T-helper 1 cell treated with Interleukin-12 subunit alpha and Interleukin-12 subunit beta and Interleukin-4 antibody, amounts not matched to agents 30 μg/mL and 1 μg/mL, for 36 hours (primary cell): ENCODE data around the gene MEF2D.
A peak's percentile ranks its signal among the peaks of the same experiment; 100 is the strongest.

ENCODE experiments used
- H3K27ac Mint-ChIP-seq: one replicate; pipeline ENCODE4 v1.8.0; 2021; ENCODE audit warnings: mild to moderate bottlenecking, mixed read lengths
- H3K27me3 Mint-ChIP-seq: one replicate; pipeline ENCODE4 v1.8.0; 2021; ENCODE audit warnings: low read depth, mixed read lengths
- H3K36me3 Mint-ChIP-seq: one replicate; pipeline ENCODE4 v1.8.0; 2021; ENCODE audit warnings: low read depth, mixed read lengths
- H3K4me1 Mint-ChIP-seq: one replicate; pipeline ENCODE4 v1.8.0; 2021; ENCODE audit warnings: low read depth, mixed read lengths
- H3K4me3 Mint-ChIP-seq: one replicate; pipeline ENCODE4 v1.8.0; 2021; ENCODE audit warnings: mild to moderate bottlenecking, moderate library complexity, mixed read lengths
- H3K9me3 Mint-ChIP-seq: one replicate; pipeline ENCODE4 v1.8.0; 2021; ENCODE audit warnings: mixed read lengths

MEF2D gene

DNA sequence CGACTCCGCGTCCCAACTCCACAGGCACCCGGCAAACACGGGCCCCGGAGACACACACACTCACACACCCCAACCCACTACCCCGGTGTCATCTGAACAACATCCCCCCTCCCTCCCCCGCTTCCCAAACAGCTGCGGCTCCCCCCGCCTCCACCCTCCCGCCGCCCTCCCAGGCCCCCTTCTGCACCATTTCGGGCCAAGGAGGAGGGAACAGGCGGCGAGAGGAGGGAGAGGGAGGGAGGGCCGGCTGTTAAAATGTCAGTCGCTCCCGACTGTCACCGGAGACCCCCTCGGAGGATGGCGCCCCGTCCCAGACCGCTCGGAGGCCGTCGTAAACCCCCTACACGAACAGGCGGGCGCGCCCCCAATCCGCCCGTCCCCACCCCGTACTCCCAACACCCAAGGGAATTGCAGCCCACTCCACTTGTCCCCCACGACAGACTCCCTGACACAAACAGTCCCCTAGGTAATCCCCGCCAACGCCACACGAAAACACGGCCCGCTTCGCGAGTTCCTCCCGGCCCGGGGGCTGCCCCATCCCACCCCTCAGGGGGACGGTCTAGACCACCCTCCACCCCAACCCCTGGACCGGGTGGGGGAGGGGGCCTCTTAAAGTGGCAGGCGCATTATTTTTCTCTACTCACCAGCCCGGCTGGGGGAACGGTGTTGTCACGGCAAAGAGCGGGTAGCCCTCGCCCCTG is 583 bp downstream of the MEF2D start:
- Mint-ChIP-seq H3K27ac (peak overlapping the region; percentile 73), H3K4me1 (peaks cover 68% of the 10 kb centered on the region), H3K4me3 (peak overlapping the region; percentile 91), H3K36me3 (peaks cover 24% of the 10 kb centered on the region), H3K27me3 (no peaks in the 10 kb centered on the region), H3K9me3 (no peaks in the 10 kb centered on the region)

DNA sequence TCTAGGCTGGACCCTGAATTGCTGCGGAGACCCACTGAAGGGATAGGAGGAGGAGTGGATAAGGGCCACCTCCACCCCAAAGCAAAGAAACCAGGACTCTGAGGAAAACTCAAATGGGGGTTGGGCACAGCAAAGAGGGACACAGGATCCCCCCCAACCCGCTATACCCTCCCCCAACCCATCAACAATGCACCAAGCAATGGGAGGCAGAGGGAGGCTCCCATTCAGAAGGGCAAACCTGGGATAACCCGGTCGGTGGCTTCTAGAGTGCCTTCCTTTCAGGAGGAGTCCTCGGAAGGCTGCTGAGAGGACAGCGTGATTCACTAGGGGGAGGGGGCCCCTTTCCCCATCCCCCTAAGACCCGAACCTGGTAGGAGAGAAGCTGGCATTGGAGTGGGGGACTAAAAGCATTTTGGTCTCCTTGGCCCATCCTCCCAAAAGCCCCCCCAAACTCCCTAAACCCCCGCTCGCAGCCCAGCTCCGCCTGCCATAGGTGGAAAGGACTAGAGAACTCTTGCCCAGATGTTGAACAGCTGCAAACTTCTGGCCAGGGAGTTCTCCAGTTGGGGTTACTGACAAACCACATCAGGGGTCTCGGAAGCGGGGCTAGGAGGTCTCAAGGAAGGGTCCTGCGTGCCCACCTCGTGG is 1.3 kb downstream of the MEF2D start:
- peaks cover 66% of the 10 kb centered on the region for H3K4me1 Mint-ChIP-seq
- H3K27me3 Mint-ChIP-seq, result no peaks in the 10 kb centered on the region
- H3K27ac Mint-ChIP-seq, result peak overlapping the region; percentile 20
- peak overlapping the region; percentile 83 for H3K4me3 Mint-ChIP-seq
- H3K9me3 Mint-ChIP-seq, result no peaks in the 10 kb centered on the region
- H3K36me3 Mint-ChIP-seq, result peaks cover 25% of the 10 kb centered on the region

DNA sequence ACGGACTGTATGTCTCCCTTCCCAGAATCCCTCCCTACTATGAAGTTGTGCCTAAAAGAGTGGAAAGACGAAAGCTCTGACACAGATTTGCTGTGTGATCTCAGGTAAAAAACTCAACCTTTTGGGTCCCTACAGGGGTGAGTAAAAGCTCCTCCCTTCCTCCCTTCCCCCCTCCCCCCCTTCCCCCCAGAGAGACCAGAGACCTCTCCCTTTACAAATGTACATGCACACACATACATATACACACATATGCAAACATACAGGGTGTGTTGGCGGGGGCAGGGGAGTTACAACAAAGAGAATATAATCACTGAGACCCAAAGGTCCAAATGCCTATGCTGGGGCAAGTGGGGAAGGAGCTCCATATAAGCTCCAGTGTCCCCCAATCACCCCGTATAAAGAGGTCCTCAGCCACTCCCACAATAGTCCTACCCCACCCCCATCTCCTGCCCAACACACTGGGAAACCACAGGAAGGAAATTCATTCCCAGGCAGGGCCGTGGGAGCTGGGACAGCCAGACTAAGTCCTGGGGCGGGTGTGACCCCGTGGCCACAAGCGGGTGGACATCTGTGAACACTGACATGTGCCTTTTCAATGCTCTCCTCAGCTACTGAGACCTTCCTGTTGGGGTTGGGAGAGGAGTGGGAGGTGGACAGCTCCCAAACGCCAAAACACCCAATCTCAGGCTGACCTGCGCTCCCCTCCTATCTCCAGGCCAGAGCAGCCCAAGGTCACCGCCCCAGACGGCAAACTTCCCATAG is 2.0 kb downstream of the MEF2D start:
- Mint-ChIP-seq H3K36me3 (peaks cover 25% of the 10 kb centered on the region), H3K4me1 (peaks cover 66% of the 10 kb centered on the region), H3K27ac (peak overlapping the region; percentile 52), H3K4me3 (peak overlapping the region; percentile 83), H3K9me3 (no peaks in the 10 kb centered on the region), H3K27me3 (no peaks in the 10 kb centered on the region)

DNA sequence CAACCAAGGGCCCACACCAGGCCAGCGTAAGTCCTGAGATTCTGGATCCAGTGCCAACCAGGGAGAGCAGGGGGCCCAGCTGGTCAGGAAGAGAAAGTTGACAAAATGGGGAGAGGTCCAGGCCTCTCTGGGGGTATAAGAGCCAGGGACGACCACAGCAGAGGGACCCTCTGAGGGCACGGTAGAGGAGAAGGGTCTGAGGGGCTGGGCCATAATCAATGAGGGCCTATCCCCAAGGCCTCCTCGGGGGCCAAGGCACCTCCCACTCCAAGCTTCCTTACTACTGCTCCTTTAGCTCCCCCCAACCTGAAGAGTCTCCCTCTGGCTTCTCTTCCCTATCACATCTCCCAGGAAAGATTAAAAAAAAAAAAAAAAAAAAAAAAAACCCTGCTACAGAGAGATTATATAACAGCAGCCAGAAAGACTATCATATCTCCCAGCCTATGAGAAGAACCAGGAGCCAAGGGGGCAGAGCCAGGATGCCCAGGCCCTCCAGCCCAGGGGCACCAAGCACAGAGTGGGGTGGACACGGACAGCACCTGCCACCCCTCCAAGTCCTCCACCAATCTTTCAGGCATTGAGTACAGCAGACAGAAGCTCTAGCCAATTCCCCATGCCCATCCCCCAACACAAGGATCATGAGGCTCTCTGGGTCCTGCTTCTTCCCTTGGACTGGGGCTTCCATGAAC is 2.7 kb downstream of the MEF2D start:
- H3K36me3 Mint-ChIP-seq, result peaks cover 24% of the 10 kb centered on the region
- no peaks in the 10 kb centered on the region for H3K27me3 Mint-ChIP-seq
- H3K9me3 Mint-ChIP-seq, result no peaks in the 10 kb centered on the region
- H3K27ac Mint-ChIP-seq, result peak overlapping the region; percentile 52
- H3K4me3 Mint-ChIP-seq, result peak overlapping the region; percentile 62
- peaks cover 62% of the 10 kb centered on the region for H3K4me1 Mint-ChIP-seq

DNA sequence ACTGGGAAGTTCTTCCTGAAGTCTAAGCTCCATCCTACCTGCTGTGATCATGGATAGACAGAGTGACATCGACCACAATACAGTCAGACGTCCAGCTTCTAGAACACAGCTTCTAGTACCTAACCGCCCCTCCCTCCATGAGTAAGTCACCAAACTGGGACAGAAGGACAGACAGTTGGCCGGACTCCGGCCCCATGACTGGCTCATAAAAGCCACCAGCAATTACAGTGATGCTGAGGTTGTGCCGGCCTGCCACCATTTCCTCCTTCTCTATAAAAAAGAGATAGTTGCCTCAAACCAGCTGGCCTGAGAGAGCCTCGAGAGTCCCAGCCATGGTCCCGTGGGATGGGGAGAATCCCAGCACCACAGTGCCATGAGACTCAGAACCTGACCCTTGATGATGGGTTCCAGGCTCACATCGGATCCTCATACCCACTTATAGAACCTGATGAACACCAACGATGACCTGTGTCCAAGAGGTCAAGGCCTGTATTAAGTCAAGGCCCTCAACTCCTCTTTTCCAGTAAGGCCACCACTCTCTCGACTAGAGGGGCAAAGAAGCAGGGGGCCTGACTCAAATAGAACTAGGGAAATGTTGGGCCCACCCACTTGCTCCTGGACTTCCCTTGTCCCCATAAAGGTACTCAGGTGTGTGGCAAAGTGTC is 3.4 kb downstream of the MEF2D start:
- no peaks in the 10 kb centered on the region for H3K9me3 Mint-ChIP-seq
- H3K36me3 Mint-ChIP-seq, result peaks cover 27% of the 10 kb centered on the region
- peaks cover 62% of the 10 kb centered on the region for H3K4me1 Mint-ChIP-seq
- no peaks in the 10 kb centered on the region for H3K27me3 Mint-ChIP-seq
- no peak overlapping the region for H3K27ac Mint-ChIP-seq
- H3K4me3 Mint-ChIP-seq, result peak overlapping the region; percentile 34

DNA sequence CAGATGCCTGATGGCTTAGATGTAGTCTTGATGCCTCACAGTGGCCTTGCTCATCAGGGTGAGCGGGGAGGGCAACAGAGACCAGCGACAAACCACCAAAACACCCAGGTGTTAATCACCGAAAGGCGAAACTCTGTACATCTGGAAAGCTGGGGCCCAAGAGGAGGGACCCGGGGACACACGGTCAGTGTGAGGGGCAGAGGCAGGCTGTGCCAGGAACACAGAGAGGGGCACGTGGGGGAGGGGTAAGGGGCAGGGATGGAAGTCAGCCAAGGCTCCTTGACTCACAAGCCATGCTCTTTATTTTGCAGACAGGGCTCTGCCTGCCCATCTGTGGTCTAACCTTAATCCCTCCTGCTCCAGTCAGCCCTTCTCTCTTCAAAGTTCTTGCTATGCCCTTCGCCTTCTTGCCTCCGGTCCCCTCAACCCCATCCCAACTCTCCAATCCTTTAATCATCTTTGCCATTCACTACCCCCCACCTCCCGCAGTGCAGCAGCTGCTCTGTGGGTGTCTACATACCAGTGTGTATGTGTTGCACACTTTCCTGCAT is 4.3 kb downstream of the MEF2D start:
- Mint-ChIP-seq H3K27me3 (no peaks in the 10 kb centered on the region), H3K4me1 (peaks cover 60% of the 10 kb centered on the region), H3K27ac (peak overlapping the region; percentile 35), H3K36me3 (peaks cover 27% of the 10 kb centered on the region), H3K9me3 (no peaks in the 10 kb centered on the region), H3K4me3 (peak overlapping the region; percentile 1)

DNA sequence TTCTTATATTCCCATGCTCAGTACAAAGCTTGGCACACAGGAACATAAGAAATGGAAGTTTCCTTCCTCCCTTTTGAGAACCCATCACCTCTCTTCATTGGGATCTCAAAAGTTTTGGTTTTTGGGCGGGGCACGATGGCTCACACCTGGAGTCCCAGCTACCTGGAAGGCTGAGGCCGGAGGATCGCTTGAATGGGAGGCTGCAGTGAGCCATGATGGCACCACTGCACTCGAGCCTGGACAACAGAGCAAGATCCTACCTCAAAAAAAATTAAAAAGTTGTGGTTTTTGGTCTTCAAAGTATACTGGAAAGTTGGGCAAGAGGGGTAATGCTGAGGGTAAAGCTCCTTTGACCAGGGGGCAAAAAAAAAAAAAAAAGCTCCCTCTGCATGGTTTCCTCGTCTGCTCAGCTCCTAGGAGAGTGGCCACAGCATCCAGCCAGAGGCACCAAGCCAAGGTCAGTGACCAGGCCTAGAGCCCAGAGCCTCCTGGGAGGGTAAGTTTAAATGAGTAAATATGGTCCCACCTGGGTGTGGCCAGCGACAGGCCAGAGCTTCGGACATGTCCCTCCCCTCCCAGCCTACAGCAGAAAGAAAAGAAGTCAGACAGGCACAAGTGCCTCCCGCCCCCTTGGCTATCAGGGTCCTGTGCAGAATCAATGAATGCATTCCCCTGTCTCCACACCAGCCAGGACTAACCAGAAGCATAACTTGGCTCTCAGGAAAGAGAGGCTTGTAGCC is 5.0 kb downstream of the MEF2D start:
- H3K36me3 Mint-ChIP-seq, result peaks cover 27% of the 10 kb centered on the region
- H3K27ac Mint-ChIP-seq, result no peak overlapping the region
- H3K4me3 Mint-ChIP-seq, result peak overlapping the region; percentile 28
- no peaks in the 10 kb centered on the region for H3K27me3 Mint-ChIP-seq
- peaks cover 67% of the 10 kb centered on the region for H3K4me1 Mint-ChIP-seq
- H3K9me3 Mint-ChIP-seq, result no peaks in the 10 kb centered on the region

DNA sequence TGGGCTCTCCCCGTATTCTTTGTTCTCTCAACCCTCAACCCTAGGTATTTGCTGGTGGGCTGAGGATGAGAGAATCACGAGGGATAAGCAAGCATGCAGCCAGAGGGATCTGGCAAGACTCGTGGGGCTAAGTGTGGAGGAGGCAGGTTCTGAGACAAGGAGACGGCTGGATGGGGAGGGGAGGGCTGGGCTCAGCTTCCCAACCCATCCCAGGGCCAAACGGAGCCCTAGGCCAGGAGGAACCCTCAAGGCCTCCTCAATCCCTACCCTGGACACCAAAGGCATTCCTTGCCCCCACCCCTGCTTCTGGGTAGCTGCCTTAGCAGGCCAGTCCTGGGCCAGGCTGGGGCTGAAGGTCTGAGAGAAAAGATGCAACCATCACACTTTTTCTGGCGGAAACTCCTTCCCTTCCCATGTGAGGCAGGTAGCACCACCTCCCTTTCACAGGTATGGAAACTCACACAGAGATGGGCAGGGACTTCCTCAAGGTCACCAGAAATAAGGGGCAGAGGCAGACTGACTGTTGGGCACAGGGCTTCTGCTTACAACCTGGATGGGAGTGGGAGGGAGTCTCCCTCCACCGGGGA is 6.2 kb downstream of the MEF2D start:
- H3K9me3 Mint-ChIP-seq, result no peaks in the 10 kb centered on the region
- H3K4me1 Mint-ChIP-seq, result peaks cover 74% of the 10 kb centered on the region
- no peak overlapping the region for H3K4me3 Mint-ChIP-seq
- H3K27ac Mint-ChIP-seq, result no peak overlapping the region
- no peaks in the 10 kb centered on the region for H3K27me3 Mint-ChIP-seq
- H3K36me3 Mint-ChIP-seq, result peaks cover 27% of the 10 kb centered on the region

DNA sequence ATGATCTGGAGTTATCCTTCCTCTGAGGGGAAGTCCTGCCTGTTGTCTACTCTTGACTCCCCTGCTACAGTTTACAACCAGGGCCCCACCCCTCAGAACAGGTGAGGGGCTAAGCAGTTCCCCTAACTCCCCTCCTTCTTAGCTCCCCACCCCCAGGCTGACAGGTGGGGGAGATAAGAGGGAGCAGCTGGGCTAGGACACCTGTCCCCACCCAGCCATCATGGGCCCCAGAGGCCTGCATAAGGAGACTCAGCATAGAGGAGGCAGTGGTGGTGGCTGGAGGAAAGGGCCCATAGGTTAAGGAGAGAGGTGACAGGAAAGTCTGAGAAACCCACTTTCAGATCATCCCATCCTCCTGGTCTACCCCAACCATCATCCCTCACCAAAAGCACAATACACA is 6.8 kb downstream of the MEF2D start:
- Mint-ChIP-seq H3K27me3 (no peaks in the 10 kb centered on the region), H3K27ac (peak overlapping the region; percentile 23), H3K4me1 (peaks cover 77% of the 10 kb centered on the region), H3K4me3 (no peak overlapping the region), H3K36me3 (peaks cover 25% of the 10 kb centered on the region), H3K9me3 (no peaks in the 10 kb centered on the region)

DNA sequence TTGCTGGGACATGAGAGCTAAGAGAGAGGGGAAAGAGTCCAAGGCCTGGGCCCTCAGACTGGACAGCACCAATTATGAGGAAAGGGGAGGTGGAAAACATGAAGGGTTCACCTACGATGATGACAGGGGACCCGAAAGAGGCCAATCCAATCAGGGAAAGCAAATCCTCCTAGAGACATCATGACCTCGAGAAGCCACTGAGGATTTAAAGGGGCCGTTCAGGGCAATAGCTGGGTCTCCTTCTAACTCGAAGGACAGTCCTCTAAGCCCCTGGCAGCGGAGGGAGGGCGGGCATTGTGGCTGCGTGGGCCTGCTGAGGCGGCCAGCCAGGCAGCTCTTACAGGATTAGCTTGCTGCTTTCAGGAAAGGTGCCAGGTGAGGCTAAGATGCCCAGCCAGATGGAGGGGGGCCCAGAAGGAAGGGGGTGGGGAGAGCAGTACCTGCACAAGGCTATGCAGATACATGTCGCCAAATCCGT is 7.4 kb downstream of the MEF2D start:
- no peak overlapping the region for H3K27ac Mint-ChIP-seq
- H3K36me3 Mint-ChIP-seq, result peaks cover 25% of the 10 kb centered on the region
- no peaks in the 10 kb centered on the region for H3K9me3 Mint-ChIP-seq
- no peak overlapping the region for H3K4me3 Mint-ChIP-seq
- H3K27me3 Mint-ChIP-seq, result no peaks in the 10 kb centered on the region
- peaks cover 78% of the 10 kb centered on the region for H3K4me1 Mint-ChIP-seq

DNA sequence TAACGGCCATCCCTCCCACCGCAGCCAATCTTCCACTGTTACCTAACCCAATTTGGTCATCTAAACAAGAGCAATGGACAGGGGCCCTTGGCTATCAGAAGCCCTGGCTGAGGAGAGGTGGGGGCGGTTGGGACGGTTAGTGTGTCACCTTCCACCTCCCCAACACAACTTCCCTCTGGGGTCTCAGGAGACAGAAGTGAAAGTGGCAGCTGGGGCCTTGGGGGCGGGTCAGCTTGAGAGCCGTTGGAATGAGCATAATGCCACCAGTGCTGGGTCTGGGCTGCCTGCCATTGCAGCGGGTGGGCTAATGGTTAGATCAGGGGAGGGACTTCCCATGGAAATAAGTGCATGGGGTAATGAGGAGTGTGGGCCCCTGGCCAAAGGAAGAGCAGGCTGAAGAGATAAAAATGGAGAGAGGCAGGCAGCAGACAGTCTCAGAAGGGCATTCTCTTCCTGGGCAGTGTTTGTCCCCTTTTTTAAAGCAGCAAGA is 7.9 kb downstream of the MEF2D start:
- Mint-ChIP-seq H3K27ac (no peak overlapping the region), H3K4me1 (peaks cover 78% of the 10 kb centered on the region), H3K9me3 (no peaks in the 10 kb centered on the region), H3K36me3 (peaks cover 26% of the 10 kb centered on the region), H3K4me3 (no peak overlapping the region), H3K27me3 (no peaks in the 10 kb centered on the region)

DNA sequence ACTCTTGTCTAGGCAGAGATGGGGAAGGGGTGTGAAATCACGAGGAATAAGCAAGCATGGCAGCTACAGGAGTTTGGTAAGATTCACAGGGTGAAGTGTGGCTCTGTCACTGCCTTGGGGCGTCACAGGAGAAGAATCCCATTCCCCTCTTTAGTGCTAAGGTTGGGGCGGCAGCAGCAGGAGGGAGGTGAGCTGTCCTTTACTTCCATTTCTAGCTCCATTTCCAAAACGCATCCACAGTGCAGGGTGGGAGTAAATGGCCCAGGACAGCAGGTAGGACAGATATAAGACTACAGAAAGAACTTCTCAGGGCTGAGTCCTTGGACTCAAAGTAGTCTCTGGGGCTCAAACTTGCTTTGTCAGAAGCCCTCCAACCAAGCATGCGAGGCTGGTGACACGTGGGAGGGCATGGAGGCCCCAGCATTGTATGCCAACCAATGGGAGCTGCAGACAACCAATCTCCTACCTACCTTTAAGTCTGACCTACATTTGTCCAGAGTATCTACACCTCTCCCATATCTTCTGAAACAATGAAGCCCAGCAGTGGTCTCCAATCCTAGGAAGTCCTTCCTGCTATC is 8.5 kb downstream of the MEF2D start:
- Mint-ChIP-seq H3K36me3 (peaks cover 24% of the 10 kb centered on the region), H3K9me3 (no peaks in the 10 kb centered on the region), H3K27ac (no peak overlapping the region), H3K4me3 (no peak overlapping the region), H3K4me1 (peaks cover 78% of the 10 kb centered on the region), H3K27me3 (no peaks in the 10 kb centered on the region)
